Neural progenitor cell (in vitro differentiated cells): ENCODE measurements around the gene PPP4R3B. TPM values are rescaled to one million over a fixed set of nuclear protein-coding genes. Genes with fewer than 3 reads are reported as not detected.

Experiments
- DNase-seq: peaks from one replicate; pipeline ENCODE4 v3.0.0-alpha.2; 2016; ENCODE audit warnings: low spot score
- H2AFZ ChIP-seq: fragments of 200-600 bp; sonication (generic); replicated peaks from 2 replicates; pipeline ENCODE4 v1.6.1; 2016; ENCODE audit warnings: antibody characterized with exemption
- H3F3A ChIP-seq: fragments of 200-600 bp; sonication (generic); 2 replicates; pipeline ENCODE4 v1.6.1; 2016; ENCODE audit warnings: antibody characterized with exemption, low read depth
- H3K27ac ChIP-seq: fragments of 200-600 bp; sonication (generic); 2 replicates; pipeline ENCODE4 v1.5.1; 2016; ENCODE audit warnings: mild to moderate bottlenecking
- H3K27me3 ChIP-seq: fragments of 200-600 bp; sonication (generic); 2 replicates; pipeline ENCODE4 v1.6.1; 2016; ENCODE audit warnings: mild to moderate bottlenecking, moderate library complexity
- H3K36me3 ChIP-seq: fragments of 200-600 bp; sonication (generic); 2 replicates; pipeline ENCODE4 v1.5.1; 2016
- H3K4me1 ChIP-seq: fragments of 200-600 bp; sonication (generic); 2 replicates; pipeline ENCODE4 v1.6.1; 2016; ENCODE audit warnings: mixed run types
- H3K4me2 ChIP-seq: fragments of 200-600 bp; sonication (generic); 2 replicates; pipeline ENCODE4 v1.6.1; 2016
- H3K4me3 ChIP-seq: fragments of 200-600 bp; sonication (generic); 2 replicates; pipeline ENCODE4 v1.5.1; 2016
- H3K79me2 ChIP-seq: fragments of 200-600 bp; sonication (generic); 2 replicates; pipeline ENCODE4 v1.6.1; 2016; ENCODE audit warnings: low read depth
- H3K9ac ChIP-seq: fragments of 200-600 bp; sonication (generic); 2 replicates; pipeline ENCODE4 v1.6.1; 2016
- H3K9me3 ChIP-seq: fragments of 200-600 bp; sonication (generic); 2 replicates; pipeline ENCODE4 v1.5.1; 2016; ENCODE audit warnings: low read depth
- H4K20me1 ChIP-seq: fragments of 200-600 bp; sonication (generic); 2 replicates; pipeline ENCODE4 v1.6.1; 2016; ENCODE audit warnings: low read depth
- H3K27ac Mint-ChIP-seq: 3 replicates; pipeline ENCODE4 v1.8.0; 2021; ENCODE audit warnings: mixed read lengths
- H3K27me3 Mint-ChIP-seq: 2 replicates; pipeline ENCODE4 v1.8.0; 2022; ENCODE audit warnings: low read depth, mild to moderate bottlenecking, inconsistent platforms, moderate library complexity, mixed read lengths; ENCODE audit not compliant: insufficient read depth
- H3K36me3 Mint-ChIP-seq: 3 replicates; pipeline ENCODE4 v1.8.0; 2021; ENCODE audit warnings: mixed read lengths
- H3K4me1 Mint-ChIP-seq: 3 replicates; pipeline ENCODE4 v1.8.0; 2021; ENCODE audit warnings: mixed read lengths
- H3K4me3 Mint-ChIP-seq: 3 replicates; pipeline ENCODE4 v1.8.0; 2021; ENCODE audit warnings: mild to moderate bottlenecking, moderate library complexity, mixed read lengths
- H3K9me3 Mint-ChIP-seq: 3 replicates; pipeline ENCODE4 v1.8.0; 2020; ENCODE audit warnings: mixed read lengths
- CTCF ChIP-seq: fragments of 200-600 bp; sonication (generic); IDR thresholded peaks from 2 replicates; pipeline ENCODE4 v1.5.1; 2017; ENCODE audit warnings: antibody characterized with exemption, mild to moderate bottlenecking
- EZH2 ChIP-seq: fragments of 200-600 bp; sonication (generic); IDR thresholded peaks from 2 replicates; pipeline ENCODE4 v1.6.1; 2017; ENCODE audit warnings: antibody characterized with exemption, mild to moderate bottlenecking, moderate library complexity
- EZH2phosphoT487 ChIP-seq: fragments of 200-600 bp; sonication (generic); IDR thresholded peaks from 2 replicates; pipeline ENCODE4 v1.6.1; 2017; ENCODE audit warnings: antibody characterized with exemption
- total RNA-seq: library from RNA; depleted of rRNA; stranded (reverse); fragments of >200 nt; gene quantifications from 2 replicates; pipeline ENCODE4 v1.2.3, GENCODE V29; 2015; ENCODE audit warnings: low replicate concordance

Gene PPP4R3B
- total RNA-seq, 1 donor from 2014 or later, result 71.2 TPM

- H3K9me3 Mint-ChIP-seq, result no peaks in the 10 kb centered on the region
- Histone ChIP-seq H4K20me1 (no peaks in the 10 kb centered on the region), H3K27me3 (no peaks in the 10 kb centered on the region), H3K4me2 (no peak overlapping the region), H3K4me1 (no peaks in the 10 kb centered on the region), H2AFZ (no peak overlapping the region), H3K4me3 (no peak overlapping the region), H3K27ac (no peak overlapping the region), H3F3A (no peaks in the 10 kb centered on the region), H3K79me2 (no peaks in the 10 kb centered on the region), H3K9me3 (no peaks in the 10 kb centered on the region), H3K36me3 (no peaks in the 10 kb centered on the region), H3K9ac (no peak overlapping the region)
- no peaks in the 10 kb centered on the region for H3K27me3 Mint-ChIP-seq
- DNase-seq, result peak; percentile 64
- H3K36me3 Mint-ChIP-seq, result no peaks in the 10 kb centered on the region
- H3K27ac Mint-ChIP-seq, result no peak overlapping the region
- peaks cover 2% of the 10 kb centered on the region for H3K4me1 Mint-ChIP-seq
- TF ChIP-seq CTCF (peak; percentile 62), EZH2 (no peak), EZH2phosphoT487 (no peak)
- H3K4me3 Mint-ChIP-seq, result no peak overlapping the region
These were observed 105.8 kb downstream of the PPP4R3B start for GRCh38 chr2:55511508-55512124.

- no peaks in the 10 kb centered on the region for H3K79me2 ChIP-seq
- Mint-ChIP-seq H3K4me3 (no peak overlapping the region), H3K27ac (no peak overlapping the region), H3K4me1 (no peaks in the 10 kb centered on the region), H3K9me3 (no peaks in the 10 kb centered on the region), H3K27me3 (no peaks in the 10 kb centered on the region), H3K36me3 (no peaks in the 10 kb centered on the region)
- no peak overlapping the region for H3K9ac ChIP-seq
- H3F3A ChIP-seq, result no peaks in the 10 kb centered on the region
- H3K36me3 ChIP-seq, result no peaks in the 10 kb centered on the region
- H2AFZ ChIP-seq, result peak overlapping the region; percentile 55
- H3K27me3 ChIP-seq, result no peaks in the 10 kb centered on the region
- TF ChIP-seq EZH2, result no peak
- no peak for TF ChIP-seq EZH2phosphoT487
- no peak for TF ChIP-seq CTCF
- H3K9me3 ChIP-seq, result no peaks in the 10 kb centered on the region
- H3K4me1 ChIP-seq, result no peaks in the 10 kb centered on the region
- no peak overlapping the region for H3K27ac ChIP-seq
- no peaks in the 10 kb centered on the region for H4K20me1 ChIP-seq
- no peak overlapping the region for H3K4me3 ChIP-seq
- DNase-seq, result no peak
- H3K4me2 ChIP-seq, result no peak overlapping the region
These were observed 114.8 kb downstream of the PPP4R3B start for GRCh38 chr2:55502590-55503141.

DNA sequence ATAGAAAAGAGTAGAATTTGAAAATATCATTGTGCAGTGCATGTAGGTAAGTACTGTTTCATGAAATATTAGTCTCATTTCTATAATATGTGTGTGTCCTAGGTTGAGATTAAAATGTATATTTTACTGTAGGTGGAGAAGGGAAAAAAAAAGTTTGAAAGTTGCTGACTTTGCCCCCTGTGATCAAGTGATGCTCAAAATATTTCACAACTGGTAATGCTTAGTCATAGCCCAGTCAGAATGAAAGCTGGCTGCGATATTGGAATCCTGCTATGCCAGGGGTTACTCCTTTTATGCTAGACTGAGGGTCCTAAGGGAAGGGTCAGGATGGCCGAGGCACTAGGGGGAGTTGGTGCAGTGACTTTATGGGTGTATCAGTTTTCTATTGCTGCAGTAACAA is 117.4 kb downstream of the PPP4R3B start:
- no peak overlapping the region for H3K27ac ChIP-seq
- H3K4me1 ChIP-seq, result no peaks in the 10 kb centered on the region
- H3K4me2 ChIP-seq, result no peak overlapping the region
- H3F3A ChIP-seq, result no peaks in the 10 kb centered on the region
- no peak overlapping the region for H3K4me3 Mint-ChIP-seq
- H3K79me2 ChIP-seq, result no peaks in the 10 kb centered on the region
- H3K27me3 Mint-ChIP-seq, result no peaks in the 10 kb centered on the region
- no peaks in the 10 kb centered on the region for H3K9me3 Mint-ChIP-seq
- H3K4me1 Mint-ChIP-seq, result no peaks in the 10 kb centered on the region
- H3K9me3 ChIP-seq, result no peaks in the 10 kb centered on the region
- no peaks in the 10 kb centered on the region for H3K36me3 Mint-ChIP-seq
- no peaks in the 10 kb centered on the region for H3K27me3 ChIP-seq
- DNase-seq, result no peak
- H3K9ac ChIP-seq, result no peak overlapping the region
- no peaks in the 10 kb centered on the region for H3K36me3 ChIP-seq
- no peak overlapping the region for H2AFZ ChIP-seq
- H4K20me1 ChIP-seq, result no peaks in the 10 kb centered on the region
- TF ChIP-seq EZH2 (no peak), EZH2phosphoT487 (no peak), CTCF (no peak)
- H3K4me3 ChIP-seq, result no peak overlapping the region
- no peak overlapping the region for H3K27ac Mint-ChIP-seq
